ENCODE results near the gene SLC12A6. TPM values are rescaled to one million over a fixed set of nuclear protein-coding genes. Genes with fewer than 3 reads are reported as not detected.

Gene SLC12A6
- total RNA-seq, 2 experiments from 2014 or later = 11.5 to 14.9 TPM

DNA sequence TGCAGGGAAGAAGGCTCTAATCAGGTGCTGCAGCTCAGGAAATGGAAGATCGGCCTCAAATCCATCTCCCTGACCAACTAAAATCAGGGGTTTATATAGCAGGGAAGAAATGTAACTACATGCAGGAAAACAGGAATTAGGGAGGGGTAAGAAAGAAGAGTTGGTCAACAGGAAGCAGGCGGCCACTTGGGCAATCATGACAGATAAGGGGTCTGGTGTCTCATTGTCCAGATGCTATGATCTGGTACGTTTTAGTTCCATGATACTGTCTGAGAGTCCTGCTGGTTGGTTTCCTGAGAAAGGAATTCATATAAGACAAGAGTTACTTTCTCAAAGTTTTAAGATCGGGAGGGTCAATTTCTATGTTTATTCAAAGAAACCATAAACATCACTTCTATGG lies 151.9 kb downstream of the SLC12A6 start:
- Histone ChIP-seq H3K9me2 (ENCODE audit: insufficient read depth, low read length) (no peaks in the 10 kb centered on the region), H3K36me3 (ENCODE audit: insufficient read depth, low read length) (peaks cover 46% of the 10 kb centered on the region), H3K4me2 (ENCODE audit: low read length) (no peak overlapping the region), H4K20me1 (ENCODE audit: insufficient read depth, low read length) (no peaks in the 10 kb centered on the region), H3K4me1 (ENCODE audit: insufficient read depth, low read length, poor library complexity, severe bottlenecking) (no peaks in the 10 kb centered on the region), H3K9me3 (ENCODE audit: low read length) (peaks cover 6% of the 10 kb centered on the region; the same call in 1 of the 2 replicates), H3K4me3 (ENCODE audit: low read depth, low read length, poor library complexity, severe bottlenecking) (no peak overlapping the region), H3K79me2 (ENCODE audit: insufficient read depth, low read depth, low read length) (peaks cover 32% of the 10 kb centered on the region; the same call in 1 of the 2 replicates), H3K27ac (ENCODE audit: low read depth, low read length, poor library complexity, severe bottlenecking) (no peak overlapping the region), H2AFZ (ENCODE audit: low read length) (no peak overlapping the region)
- BruUV-seq (replicated peaks) = no TSS peak
- DNase-seq (ENCODE audit: low spot score) = no peak
- TF ChIP-seq CTCF (conservative IDR thresholded peaks at IDR 0.05; ENCODE audit: low read length) (no peak), EZH2phosphoT487 (IDR thresholded peaks at IDR 0.05; ENCODE audit: borderline replicate concordance, low read depth, low read length) (no peak)
- POLR2A ChIA-PET = no interaction called here
- intact Hi-C loops (cut with micrococcal nuclease; ENCODE audit: unreplicated experiment) = no loop called here
- CTCF ChIA-PET (ENCODE audit: unreplicated experiment) = no interaction called here

DNA sequence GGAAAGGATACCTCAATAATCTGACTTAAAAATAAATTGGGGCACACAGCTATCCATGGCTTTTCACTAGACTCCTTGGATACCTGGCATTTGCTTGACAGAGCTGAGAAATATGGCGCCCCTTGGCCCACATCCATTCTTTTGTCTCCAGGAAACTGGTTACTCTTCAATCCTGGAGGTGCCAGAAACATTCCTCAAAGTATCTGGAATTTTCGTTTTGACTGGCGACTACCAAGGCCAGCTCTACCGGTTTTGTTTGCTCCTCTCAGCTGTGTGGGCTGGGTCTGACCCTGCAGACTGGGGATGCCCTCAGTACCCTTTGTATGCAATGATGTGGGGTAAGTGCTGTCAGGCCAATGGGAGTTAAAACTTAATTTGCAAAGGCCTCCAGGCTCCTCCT lies 154.6 kb downstream of the SLC12A6 start:
- Histone ChIP-seq H2AFZ (ENCODE audit: low read length) (no peak overlapping the region), H3K4me3 (ENCODE audit: low read depth, low read length, poor library complexity, severe bottlenecking) (no peak overlapping the region), H3K4me1 (ENCODE audit: insufficient read depth, low read length, poor library complexity, severe bottlenecking) (no peaks in the 10 kb centered on the region), H3K27ac (ENCODE audit: low read depth, low read length, poor library complexity, severe bottlenecking) (no peak overlapping the region), H3K9me3 (ENCODE audit: low read length) (peaks cover 6% of the 10 kb centered on the region; the same call in 1 of the 2 replicates), H3K36me3 (ENCODE audit: insufficient read depth, low read length) (peaks cover 32% of the 10 kb centered on the region), H4K20me1 (ENCODE audit: insufficient read depth, low read length) (no peaks in the 10 kb centered on the region), H3K79me2 (ENCODE audit: insufficient read depth, low read depth, low read length) (peaks cover 20% of the 10 kb centered on the region; the same call in 1 of the 2 replicates), H3K9me2 (ENCODE audit: insufficient read depth, low read length) (no peaks in the 10 kb centered on the region), H3K4me2 (ENCODE audit: low read length) (no peak overlapping the region)
- no TSS peak for BruUV-seq (replicated peaks)
- intact Hi-C loops (cut with micrococcal nuclease; ENCODE audit: unreplicated experiment) = no loop called here
- no peak for DNase-seq (ENCODE audit: low spot score)
- ChIA-PET CTCF (ENCODE audit: unreplicated experiment) (no interaction called here), POLR2A (no interaction called here)
- TF ChIP-seq CTCF (conservative IDR thresholded peaks at IDR 0.05; ENCODE audit: low read length) (no peak), EZH2phosphoT487 (IDR thresholded peaks at IDR 0.05; ENCODE audit: borderline replicate concordance, low read depth, low read length) (no peak)

Small RNAs within 50 kb of the gene (microRNA-seq; reads per million reads assigned to microRNA genes)
- not detected for gene MIR1233-1 (ENCODE audit: borderline replicate concordance)

Small RNAs within 50 kb of the gene (small RNA-seq; reads per million reads assigned to genes)
- gene MIR1233-1 = not detected
- gene RF00019 = not detected

Other genes with a start within 250 kb of the SLC12A6 start
- 14.7 and 15.7 TPM in 2 replicates for gene EMC7, start 235.9 kb downstream of the SLC12A6 start, total RNA-seq (2014; rRNA removed; shearing (Covaris generic))
- gene EMC7, start 235.9 kb downstream of the SLC12A6 start, total RNA-seq (2022) = 39.8 and 41.4 TPM in 2 replicates
- gene PGBD4, start 235.7 kb downstream of the SLC12A6 start, total RNA-seq (2014; rRNA removed; shearing (Covaris generic)) = 3.6 and 4.4 TPM in 2 replicates
- gene PGBD4, start 235.7 kb downstream of the SLC12A6 start, total RNA-seq (2022) = 4.1 TPM in 2 replicates
- 44.8 and 47.5 TPM in 2 replicates for gene KATNBL1, start 127.7 kb downstream of the SLC12A6 start, total RNA-seq (2014; rRNA removed; shearing (Covaris generic))
- gene KATNBL1, start 127.7 kb downstream of the SLC12A6 start, total RNA-seq (2022) = 64.6 and 77.2 TPM in 2 replicates
- gene EMC4, start 112.8 kb downstream of the SLC12A6 start, total RNA-seq (2014; rRNA removed; shearing (Covaris generic)) = 90.7 and 126 TPM in 2 replicates
- 65.5 and 73.0 TPM in 2 replicates for gene EMC4, start 112.8 kb downstream of the SLC12A6 start, total RNA-seq (2022)
- gene NOP10, start 5.4 kb upstream of the SLC12A6 start, total RNA-seq (2014; rRNA removed; shearing (Covaris generic)) = 115 and 191 TPM in 2 replicates
- 125 and 130 TPM in 2 replicates for gene NOP10, start 5.4 kb upstream of the SLC12A6 start, total RNA-seq (2022)
- gene NUTM1, start 5.5 kb upstream of the SLC12A6 start, total RNA-seq (2014; rRNA removed; shearing (Covaris generic)) = not detected in 2 replicates
- gene NUTM1, start 5.5 kb upstream of the SLC12A6 start, total RNA-seq (2022) = not detected in 2 replicates
- 27.8 and 44.3 TPM in 2 replicates for gene LPCAT4, start 29.4 kb upstream of the SLC12A6 start, total RNA-seq (2014; rRNA removed; shearing (Covaris generic))
- gene LPCAT4, start 29.4 kb upstream of the SLC12A6 start, total RNA-seq (2022) = 74.5 and 84.4 TPM in 2 replicates
- gene GOLGA8A, start 100.0 kb upstream of the SLC12A6 start, total RNA-seq (2014; rRNA removed; shearing (Covaris generic)) = 8.5 and 9.3 TPM in 2 replicates
- gene GOLGA8A, start 100.0 kb upstream of the SLC12A6 start, total RNA-seq (2022) = 10.7 and 10.8 TPM in 2 replicates
- 71.7 and 91.3 TPM in 2 replicates for gene GOLGA8B, start 245.9 kb upstream of the SLC12A6 start, total RNA-seq (2014; rRNA removed; shearing (Covaris generic))
- 125 and 136 TPM in 2 replicates for gene GOLGA8B, start 245.9 kb upstream of the SLC12A6 start, total RNA-seq (2022)